Activated T-helper 2 cell treated with anti-CD3 and anti-CD28 coated beads, Interferon-gamma antibody, Interleukin-2, Interleukin-4, amounts not matched to agents 10 μg/mL and 5 μg/mL and 100 μg/mL, durations not matched to agents 14 hours and 24 hours and 36 hours (primary cell): ENCODE data around the gene MSI1. TPM values are rescaled to one million over a fixed set of nuclear protein-coding genes. Genes with fewer than 3 reads are reported as not detected.

Experiments
- DNase-seq: peaks from one replicate; pipeline ENCODE4 v3.0.0; 2021; ENCODE audit warnings: low spot score
- H3K27ac Mint-ChIP-seq: one replicate; pipeline ENCODE4 v1.8.0; 2021; ENCODE audit warnings: mixed read lengths
- H3K27me3 Mint-ChIP-seq: one replicate; pipeline ENCODE4 v1.8.0; 2021; ENCODE audit warnings: low read depth, mixed read lengths
- H3K36me3 Mint-ChIP-seq: one replicate; pipeline ENCODE4 v1.8.0; 2021; ENCODE audit warnings: low read depth, mixed read lengths
- H3K4me1 Mint-ChIP-seq: one replicate; pipeline ENCODE4 v1.8.0; 2021; ENCODE audit warnings: low read depth, mixed read lengths
- H3K4me3 Mint-ChIP-seq: one replicate; pipeline ENCODE4 v1.8.0; 2021; ENCODE audit warnings: low read depth, mild to moderate bottlenecking, moderate library complexity, mixed read lengths
- H3K9me3 Mint-ChIP-seq: one replicate; pipeline ENCODE4 v1.8.0; 2021; ENCODE audit warnings: mixed read lengths
- intact Hi-C: fragments of 100-400 bp; cut with micrococcal nuclease; formaldehyde crosslinking; loops from one replicate; pipeline ENCODE4 v1.15.1; 2023
- total RNA-seq: library from RNA; stranded (reverse); gene quantifications from 2 replicates; pipeline ENCODE4 v1.2.3, GENCODE V29; 2022

MSI1 gene
- total RNA-seq, 1 donor from 2014 or later = 1.4 TPM

DNA sequence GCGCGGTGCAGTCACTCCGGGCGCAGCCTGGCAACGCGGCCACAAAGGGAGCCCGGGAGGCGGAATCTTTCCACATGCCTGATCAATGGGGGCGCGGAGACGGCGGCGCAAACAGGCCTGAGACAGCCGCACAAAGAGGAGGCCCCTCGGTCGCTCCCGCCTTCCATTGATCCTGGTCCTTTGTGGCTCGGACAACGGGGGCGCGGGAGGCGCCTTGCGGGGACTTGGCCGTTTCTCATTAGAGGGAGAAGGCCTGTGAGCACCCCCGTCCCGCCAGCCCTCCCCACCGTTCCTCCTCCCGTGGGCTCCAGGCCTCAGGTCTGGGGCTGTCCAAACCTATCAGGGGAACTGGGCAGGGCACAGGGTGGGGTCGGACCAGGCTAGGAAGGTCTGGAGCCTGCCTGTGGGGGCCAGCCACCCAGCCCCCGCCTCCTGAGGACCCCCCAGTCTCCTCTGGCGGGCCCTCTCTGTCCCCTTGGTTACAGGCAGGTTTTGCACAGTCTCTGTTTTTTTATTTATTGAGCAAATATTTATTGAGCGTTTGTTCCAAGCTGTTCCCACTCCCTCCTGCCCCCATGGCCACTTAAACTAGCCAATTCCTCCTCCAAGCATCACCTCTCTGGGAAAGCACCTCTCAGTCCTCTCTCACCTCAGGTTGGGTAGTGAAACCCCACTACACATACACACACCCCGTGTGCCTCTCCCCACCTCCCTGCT lies 29.0 kb upstream of the MSI1 start:
- H3K36me3 Mint-ChIP-seq = no peaks in the 10 kb centered on the region
- H3K4me1 Mint-ChIP-seq = peaks cover 5% of the 10 kb centered on the region
- H3K27me3 Mint-ChIP-seq = peaks cover 16% of the 10 kb centered on the region
- intact Hi-C loops = no loop called here
- no peak overlapping the region for H3K4me3 Mint-ChIP-seq
- DNase-seq = no peak
- no peaks in the 10 kb centered on the region for H3K9me3 Mint-ChIP-seq
- no peak overlapping the region for H3K27ac Mint-ChIP-seq

DNA sequence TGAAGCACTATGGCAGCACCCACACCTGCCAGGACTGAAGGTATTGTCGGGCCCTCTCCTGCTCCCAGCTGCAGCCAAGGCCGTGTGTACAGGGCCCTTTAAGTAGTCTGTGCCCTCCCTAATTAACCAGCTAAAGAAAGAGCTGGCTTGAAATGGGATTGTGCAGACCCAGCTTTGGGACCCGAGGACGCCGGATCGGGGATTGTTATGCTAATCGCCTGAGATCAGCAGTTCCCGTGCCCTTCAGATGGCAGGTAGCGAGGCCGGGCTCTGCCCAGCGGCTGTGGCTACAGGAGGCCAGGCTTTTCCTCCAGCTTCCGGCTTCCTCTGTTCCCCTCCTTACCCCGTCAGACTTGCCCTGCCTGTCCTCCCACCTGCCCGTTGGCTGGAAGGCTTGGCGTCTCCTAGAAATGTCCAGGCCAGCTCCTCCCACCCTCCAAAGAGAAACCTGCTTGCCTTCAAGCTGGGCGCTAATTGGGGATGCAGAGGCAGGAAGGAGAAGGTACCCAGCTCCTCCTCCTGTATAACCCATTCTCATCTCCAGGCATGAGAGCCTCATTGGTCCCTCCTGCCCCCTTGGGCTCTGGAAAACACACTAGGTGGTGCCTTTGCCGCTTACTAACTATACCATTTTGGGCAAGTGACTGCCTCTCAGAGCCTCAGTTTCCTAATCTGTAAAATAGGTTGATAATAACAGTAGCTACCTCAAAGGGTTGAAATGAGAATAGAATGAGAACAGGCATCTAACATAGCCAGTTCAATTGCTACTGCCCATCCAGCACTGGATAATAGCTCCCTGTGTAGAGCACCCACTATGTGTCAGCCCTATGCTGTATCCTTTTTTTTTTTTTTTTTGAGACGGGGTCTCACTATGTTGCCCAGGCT lies 25.8 kb upstream of the MSI1 start:
- H3K27ac Mint-ChIP-seq = no peak overlapping the region
- H3K4me1 Mint-ChIP-seq = peaks cover 3% of the 10 kb centered on the region
- DNase-seq = no peak
- no peak overlapping the region for H3K4me3 Mint-ChIP-seq
- intact Hi-C loops = no loop called here
- H3K27me3 Mint-ChIP-seq = peaks cover 26% of the 10 kb centered on the region
- no peaks in the 10 kb centered on the region for H3K36me3 Mint-ChIP-seq
- H3K9me3 Mint-ChIP-seq = no peaks in the 10 kb centered on the region

DNA sequence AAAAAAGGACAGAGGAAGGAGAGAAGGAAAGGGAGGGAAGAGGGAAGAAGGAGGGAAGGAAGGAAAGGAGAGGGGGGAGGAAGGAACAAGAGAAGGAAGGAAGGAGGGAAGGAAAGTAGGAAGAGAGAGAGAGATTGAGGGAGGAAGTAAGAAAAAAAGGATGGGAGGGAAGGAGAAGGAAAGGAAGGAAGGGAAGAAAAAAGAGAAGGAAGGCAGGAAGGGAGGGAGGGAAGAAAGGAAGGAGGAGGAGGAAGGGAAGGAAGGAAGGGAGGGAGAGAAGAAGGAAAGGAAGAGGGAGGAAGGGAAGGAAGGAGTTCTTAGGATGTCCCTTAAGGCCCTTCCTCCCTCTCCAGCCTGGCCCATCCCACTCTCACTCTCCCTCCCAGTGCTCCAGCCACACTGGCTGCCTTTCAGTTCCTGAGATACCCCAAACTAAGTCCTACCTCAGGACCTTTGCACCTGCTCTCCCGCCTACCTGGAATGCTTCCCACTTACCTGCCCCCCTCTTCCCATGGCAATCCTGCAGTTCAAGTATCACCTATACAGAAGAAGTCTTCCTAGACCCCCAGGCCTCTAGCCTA lies 21.7 kb upstream of the MSI1 start:
- intact Hi-C loops = no loop called here
- H3K27me3 Mint-ChIP-seq = peaks cover 38% of the 10 kb centered on the region
- H3K9me3 Mint-ChIP-seq = no peaks in the 10 kb centered on the region
- H3K4me1 Mint-ChIP-seq = no peaks in the 10 kb centered on the region
- no peak overlapping the region for H3K27ac Mint-ChIP-seq
- H3K36me3 Mint-ChIP-seq = no peaks in the 10 kb centered on the region
- H3K4me3 Mint-ChIP-seq = no peak overlapping the region
- DNase-seq = no peak

DNA sequence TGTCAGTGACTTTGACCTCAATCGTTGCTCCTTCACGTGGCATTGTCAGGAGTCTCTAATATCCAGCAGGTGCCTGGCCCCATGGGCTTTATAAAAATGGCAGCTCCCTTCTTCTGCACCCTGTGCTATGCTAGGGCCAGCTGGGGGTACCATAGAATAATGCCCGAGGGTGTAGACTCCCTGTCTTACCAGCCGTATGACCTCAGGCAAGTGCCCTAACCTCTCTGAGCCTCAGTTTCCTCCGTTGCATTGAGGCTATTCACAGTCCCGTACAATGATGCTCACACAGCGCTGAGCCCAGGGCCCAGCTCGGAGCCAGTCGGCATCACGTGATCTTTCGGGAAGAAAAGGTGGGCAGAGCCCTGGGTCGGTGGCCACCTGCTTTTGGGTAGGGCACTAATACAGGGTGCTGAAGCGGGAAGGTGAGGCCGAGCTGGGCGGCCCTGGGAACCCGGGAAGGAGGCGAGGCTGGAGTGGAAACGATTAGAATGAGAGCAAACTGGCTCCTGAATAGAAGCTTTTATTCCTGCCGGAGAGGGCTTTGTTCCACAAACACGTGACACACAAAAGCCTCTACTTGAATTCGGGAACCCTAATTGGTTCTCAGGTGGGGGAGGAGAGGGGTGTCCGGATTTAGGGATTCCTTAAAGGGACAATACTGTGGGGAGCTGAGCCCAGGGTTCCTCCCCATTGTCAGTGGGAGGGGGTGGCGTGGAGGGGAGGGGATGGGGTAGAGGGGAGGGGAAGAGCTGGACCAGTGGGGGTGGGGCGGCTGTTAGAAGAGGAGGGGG lies 19.9 kb upstream of the MSI1 start:
- Mint-ChIP-seq H3K4me3 (no peak overlapping the region), H3K27ac (no peak overlapping the region), H3K27me3 (peaks cover 34% of the 10 kb centered on the region), H3K4me1 (no peaks in the 10 kb centered on the region), H3K36me3 (no peaks in the 10 kb centered on the region), H3K9me3 (no peaks in the 10 kb centered on the region)
- DNase-seq = no peak
- intact Hi-C loops = no loop called here

DNA sequence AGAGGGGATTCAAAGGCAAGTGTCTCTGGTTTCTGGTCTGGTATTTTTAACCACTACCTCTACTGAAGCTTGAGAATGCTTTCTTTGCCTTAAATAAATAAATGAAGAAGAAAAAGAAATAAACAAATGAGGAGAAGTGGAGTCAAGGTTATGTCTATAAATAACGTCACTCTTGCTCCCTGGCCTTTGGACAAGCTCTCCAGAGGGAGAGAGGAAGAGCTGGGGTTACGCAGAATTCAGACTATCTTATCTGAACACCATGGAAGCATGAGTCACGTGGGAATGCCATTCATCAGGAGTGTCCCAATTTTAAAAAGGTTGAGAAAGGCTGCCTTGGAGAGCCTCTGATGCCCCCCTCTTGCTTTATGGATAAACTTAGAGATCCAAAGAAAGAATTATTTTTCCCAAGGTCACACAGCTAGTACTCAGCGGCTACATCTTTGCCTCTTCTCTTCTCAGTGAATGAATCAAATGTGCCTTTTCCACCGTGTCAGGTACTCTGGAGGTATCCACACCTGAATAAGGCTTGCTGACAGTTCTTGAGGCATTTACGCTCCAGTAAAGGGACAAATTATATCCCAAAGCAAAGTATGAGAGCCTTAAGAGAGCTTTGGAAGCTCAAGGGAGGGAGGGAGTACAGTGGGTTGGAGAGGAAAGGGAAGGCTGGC lies 12.9 kb upstream of the MSI1 start:
- H3K27me3 Mint-ChIP-seq = peaks cover 30% of the 10 kb centered on the region

DNA sequence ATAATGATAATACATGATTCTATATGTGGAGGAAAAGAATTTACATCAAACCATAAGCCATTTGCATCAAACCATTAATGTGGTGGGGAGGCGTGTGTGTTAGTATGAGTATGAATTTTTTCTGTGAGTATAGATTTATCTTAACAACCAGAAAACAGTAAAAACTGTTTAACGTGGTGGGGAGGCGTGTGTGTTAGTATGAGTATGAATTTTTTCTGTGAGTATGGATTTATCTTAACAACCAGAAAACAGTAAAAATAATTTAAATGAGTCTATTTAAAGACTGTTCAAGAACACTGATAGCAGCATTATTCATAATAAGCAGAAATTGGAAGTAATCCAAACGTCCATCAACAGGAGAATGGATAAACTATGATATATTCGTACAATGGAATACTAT lies 9.1 kb upstream of the MSI1 start:
- Mint-ChIP-seq H3K4me1 (no peaks in the 10 kb centered on the region), H3K4me3 (no peak overlapping the region), H3K36me3 (no peaks in the 10 kb centered on the region), H3K27me3 (peaks cover 48% of the 10 kb centered on the region), H3K9me3 (no peaks in the 10 kb centered on the region), H3K27ac (no peak overlapping the region)
- intact Hi-C loops = no loop called here
- DNase-seq = no peak

More for the DNA sequence above, 12.9 kb upstream of the MSI1 start:
- no peaks in the 10 kb centered on the region for H3K4me1 Mint-ChIP-seq
- H3K4me3 Mint-ChIP-seq = no peak overlapping the region
- H3K9me3 Mint-ChIP-seq = no peaks in the 10 kb centered on the region
- DNase-seq = no peak
- intact Hi-C loops = no loop called here
- H3K27ac Mint-ChIP-seq = no peak overlapping the region
- no peaks in the 10 kb centered on the region for H3K36me3 Mint-ChIP-seq

DNA sequence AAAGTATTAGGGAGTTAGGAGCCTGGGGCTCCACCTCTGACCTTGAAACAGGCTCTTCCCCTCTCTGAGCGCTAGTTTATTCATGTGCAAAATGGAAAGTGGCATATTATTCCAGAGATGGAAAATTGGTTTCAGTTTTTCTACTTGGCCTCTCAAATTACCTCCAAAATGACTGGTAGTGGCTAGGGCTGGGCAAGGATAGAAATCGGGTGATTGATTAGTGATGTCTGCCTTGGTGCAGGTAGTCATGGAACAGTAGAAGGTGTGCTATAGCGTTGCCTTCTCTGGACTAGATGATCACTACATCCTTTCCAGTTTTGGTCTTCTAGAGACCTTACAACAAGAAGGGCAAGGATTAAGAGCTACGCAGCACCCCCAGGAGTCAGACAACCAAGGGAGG lies 8.6 kb upstream of the MSI1 start:
- no peaks in the 10 kb centered on the region for H3K36me3 Mint-ChIP-seq
- H3K4me1 Mint-ChIP-seq = no peaks in the 10 kb centered on the region
- H3K4me3 Mint-ChIP-seq = no peak overlapping the region
- intact Hi-C loops = no loop called here
- peaks cover 52% of the 10 kb centered on the region for H3K27me3 Mint-ChIP-seq
- H3K27ac Mint-ChIP-seq = no peak overlapping the region
- no peak for DNase-seq
- H3K9me3 Mint-ChIP-seq = no peaks in the 10 kb centered on the region

DNA sequence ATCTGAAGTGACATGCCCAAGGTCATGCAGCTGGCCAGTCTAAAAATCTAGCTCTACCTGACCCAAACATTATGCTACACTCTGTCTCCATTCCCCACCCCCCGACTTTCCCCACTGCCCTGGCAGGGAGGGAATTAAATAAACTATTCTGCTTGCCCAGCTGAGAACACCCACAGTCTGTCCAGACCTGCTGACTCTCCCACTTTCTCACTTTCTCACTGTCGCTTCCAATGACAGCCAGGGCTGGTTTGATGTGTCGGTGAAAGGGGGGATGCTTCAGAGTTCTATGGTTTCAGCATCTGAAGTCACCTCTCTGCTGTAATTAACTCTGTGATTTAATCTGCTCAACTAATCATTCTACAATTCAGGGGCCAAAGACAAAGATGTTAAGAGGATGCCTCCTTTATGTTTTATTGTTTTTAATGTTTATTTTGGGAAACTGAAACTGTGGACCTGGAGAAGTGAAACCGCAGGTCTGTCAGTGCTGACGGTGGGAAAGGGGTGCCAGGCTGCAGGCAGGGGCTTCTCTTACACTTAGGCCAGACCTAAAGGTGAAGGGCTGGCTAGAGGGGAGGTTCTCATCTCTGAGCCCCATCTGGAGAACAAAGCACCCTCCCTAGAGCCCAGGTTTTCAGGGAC lies 8.1 kb upstream of the MSI1 start:
- Mint-ChIP-seq H3K9me3 (no peaks in the 10 kb centered on the region), H3K27ac (no peak overlapping the region), H3K4me1 (no peaks in the 10 kb centered on the region), H3K36me3 (no peaks in the 10 kb centered on the region), H3K4me3 (no peak overlapping the region), H3K27me3 (peaks cover 53% of the 10 kb centered on the region)
- no peak for DNase-seq
- intact Hi-C loops = no loop called here

DNA sequence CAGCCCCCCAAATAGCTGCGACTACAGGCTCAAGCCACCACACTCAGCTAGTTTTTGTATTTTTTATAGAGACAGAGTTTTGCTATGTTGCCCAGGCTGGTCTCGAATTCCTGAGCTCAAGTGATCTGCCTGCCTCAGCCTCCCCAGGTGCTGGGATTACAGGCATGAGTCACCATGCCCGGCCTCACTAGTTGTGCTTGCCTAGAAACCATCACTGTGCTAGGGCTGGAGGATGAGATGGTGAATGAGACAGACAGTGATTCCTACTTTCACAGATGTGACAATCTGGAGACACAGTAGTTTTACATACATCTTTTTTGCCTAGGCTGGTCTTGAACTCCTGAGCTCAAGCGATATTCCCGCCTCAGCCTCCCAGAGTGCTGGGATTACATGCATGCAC lies 7.5 kb upstream of the MSI1 start:
- no peak overlapping the region for H3K27ac Mint-ChIP-seq

DNA sequence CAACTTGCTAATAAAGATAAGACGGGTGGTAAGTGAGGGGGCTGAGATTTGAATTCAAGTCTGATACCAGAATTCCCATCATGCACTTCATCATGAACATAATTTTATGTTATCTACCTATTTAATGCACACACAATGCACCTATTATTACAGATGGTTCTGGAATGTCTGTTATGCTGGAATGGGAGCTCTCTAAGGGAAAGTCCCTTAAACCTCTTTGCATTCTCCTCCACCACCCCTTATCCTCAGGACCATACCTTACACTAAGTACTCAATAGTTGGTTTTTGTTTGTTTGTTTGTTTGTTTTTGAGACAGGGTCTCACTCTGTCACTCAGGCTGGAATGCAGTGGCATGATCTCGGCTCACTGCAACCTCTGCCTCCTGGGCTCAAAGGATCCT lies 7.0 kb upstream of the MSI1 start:
- no peaks in the 10 kb centered on the region for H3K36me3 Mint-ChIP-seq
- intact Hi-C loops = no loop called here
- H3K4me3 Mint-ChIP-seq = no peak overlapping the region
- H3K9me3 Mint-ChIP-seq = no peaks in the 10 kb centered on the region
- no peak overlapping the region for H3K27ac Mint-ChIP-seq
- DNase-seq = no peak
- H3K27me3 Mint-ChIP-seq = peaks cover 53% of the 10 kb centered on the region
- H3K4me1 Mint-ChIP-seq = no peaks in the 10 kb centered on the region

More for the DNA sequence above, 7.5 kb upstream of the MSI1 start:
- Mint-ChIP-seq H3K27me3 (peaks cover 53% of the 10 kb centered on the region), H3K4me1 (no peaks in the 10 kb centered on the region), H3K4me3 (no peak overlapping the region), H3K9me3 (no peaks in the 10 kb centered on the region), H3K36me3 (no peaks in the 10 kb centered on the region)
- intact Hi-C loops = no loop called here
- no peak for DNase-seq

DNA sequence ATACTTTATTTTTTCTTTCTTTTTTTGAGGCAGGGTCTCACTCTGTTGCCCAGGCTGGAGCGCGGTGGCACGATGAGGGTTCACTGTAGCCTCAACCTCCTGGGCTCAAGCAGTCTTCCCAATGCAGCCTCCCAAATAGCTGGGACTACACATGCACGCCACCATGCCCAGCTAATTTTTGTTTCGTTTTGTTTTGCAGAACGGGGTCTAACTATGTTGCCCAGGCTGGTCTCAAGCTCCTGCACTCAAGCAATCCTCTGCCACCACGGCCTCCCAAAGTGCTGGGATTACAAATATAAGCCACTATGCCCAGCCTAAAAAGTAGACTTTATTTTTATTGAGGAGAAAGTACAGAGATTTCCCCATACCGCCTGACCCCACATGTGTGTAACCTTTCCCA lies 4.7 kb upstream of the MSI1 start:
- H3K9me3 Mint-ChIP-seq = no peaks in the 10 kb centered on the region
- peaks cover 9% of the 10 kb centered on the region for H3K4me1 Mint-ChIP-seq
- no peak for DNase-seq
- no peak overlapping the region for H3K4me3 Mint-ChIP-seq
- H3K27me3 Mint-ChIP-seq = peaks cover 66% of the 10 kb centered on the region
- H3K27ac Mint-ChIP-seq = no peak overlapping the region
- H3K36me3 Mint-ChIP-seq = peaks cover 4% of the 10 kb centered on the region
- intact Hi-C loops = no loop called here
